Hematopoietic multipotent progenitor cell treated with erythropoietin and hydrocortisone succinate and interleukin-3 and kit ligand, for 6 days (in vitro differentiated cells): Measurements from ENCODE around the gene INF2.

Experiments
- DNase-seq: peaks from one replicate; pipeline ENCODE4 v3.0.0-alpha.2; 2015

Gene INF2

GRCh38 chr14:104691546-104692260 is 2.3 kb downstream of the INF2 start:
- DNase-seq: no peak

- DNase-seq: no peak
Observed at GRCh38 chr14:104692261-104692938, 3.0 kb downstream of the INF2 start.

GRCh38 chr14:104692939-104693315 is 3.5 kb downstream of the INF2 start:
- DNase-seq: no peak

- no peak for DNase-seq
Observed at GRCh38 chr14:104693482-104694431, 4.3 kb downstream of the INF2 start.

GRCh38 chr14:104694475-104694950 is 5.1 kb downstream of the INF2 start:
- DNase-seq: no peak

- peak; percentile 96 for DNase-seq
Observed at GRCh38 chr14:104694991-104695659, 5.7 kb downstream of the INF2 start.

GRCh38 chr14:104695660-104696000 is 6.2 kb downstream of the INF2 start:
- DNase-seq: no peak

- peak; percentile 69 for DNase-seq
Observed at GRCh38 chr14:104696671-104697316, 7.4 kb downstream of the INF2 start.

- DNase-seq: peak; percentile 47
Observed at GRCh38 chr14:104697317-104697703, 7.9 kb downstream of the INF2 start.

GRCh38 chr14:104697892-104698583 is 8.6 kb downstream of the INF2 start:
- DNase-seq: peak; percentile 59

GRCh38 chr14:104698688-104699425 is 9.4 kb downstream of the INF2 start:
- DNase-seq: no peak

GRCh38 chr14:104699426-104699748 is 10.0 kb downstream of the INF2 start:
- DNase-seq: no peak

GRCh38 chr14:104700225-104700651 is 10.8 kb downstream of the INF2 start:
- peak; percentile 63 for DNase-seq

- DNase-seq: peak; percentile 93
Observed at GRCh38 chr14:104700747-104701217, 11.4 kb downstream of the INF2 start.

- DNase-seq: no peak
Observed at GRCh38 chr14:104701383-104702076, 12.1 kb downstream of the INF2 start.

- no peak for DNase-seq
Observed at GRCh38 chr14:104702106-104702505, 12.7 kb downstream of the INF2 start.

GRCh38 chr14:104702673-104703072 is 13.3 kb downstream of the INF2 start:
- DNase-seq: no peak

- DNase-seq: no peak
Observed at GRCh38 chr14:104703269-104703668, 13.9 kb downstream of the INF2 start.

- DNase-seq: no peak
Observed at GRCh38 chr14:104704252-104704651, 14.8 kb downstream of the INF2 start.

GRCh38 chr14:104705340-104706047 is 16.1 kb downstream of the INF2 start:
- peak; percentile 41 for DNase-seq
